Activated CD8-positive, alpha-beta memory T cell treated with anti-CD3 and anti-CD28 coated beads, Interleukin-2, amount 50 U/mL, for 1 hour (primary cell): ENCODE measurements around the gene F2R.

Source experiments
- DNase-seq: peaks from one replicate; pipeline ENCODE4 v3.0.0-alpha.2; 2020; ENCODE audit errors: extremely low read depth

The F2R gene

GRCh38 chr5:76690704-76691466, 25.0 kb upstream of the F2R start:
- DNase-seq = no peak

DNA sequence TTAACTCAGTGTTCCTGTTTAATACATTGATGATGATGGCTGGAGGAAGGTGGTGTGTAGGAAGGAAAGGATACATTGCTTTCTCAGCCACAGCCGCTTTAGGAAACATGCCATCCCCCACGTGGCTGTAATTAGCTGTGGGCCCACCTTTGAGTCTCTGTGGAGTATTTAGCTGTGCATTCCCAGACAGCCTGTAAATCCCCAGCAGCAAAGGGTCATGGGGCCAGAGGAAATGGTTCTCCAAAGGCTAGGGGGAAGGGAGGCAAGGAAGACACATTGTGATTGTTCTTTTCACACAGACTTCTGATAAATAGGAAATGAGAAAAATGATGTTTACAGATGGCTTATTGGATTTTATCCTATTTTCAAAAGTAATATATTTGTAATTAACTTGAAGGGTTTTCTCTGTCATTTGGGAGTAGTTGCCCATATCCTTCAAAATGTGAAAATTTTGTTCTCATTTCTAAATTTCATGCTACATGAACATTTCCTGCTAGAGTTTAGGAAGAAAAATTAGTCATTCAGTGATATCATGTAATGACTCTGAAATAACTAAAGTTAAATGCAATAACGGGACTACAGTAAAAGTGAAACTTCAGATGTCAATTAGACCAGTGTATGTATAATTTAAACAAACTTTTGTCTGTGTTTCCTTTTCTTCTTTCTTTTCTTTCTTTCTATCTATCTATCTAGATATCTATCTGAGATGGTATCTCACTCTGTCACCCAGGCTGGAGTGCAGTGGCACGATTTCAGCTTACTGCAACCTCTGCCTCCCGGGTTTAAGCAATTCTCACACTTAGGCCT, 24.3 kb upstream of the F2R start:
- no peak for DNase-seq

- DNase-seq = no peak
Observed at GRCh38 chr5:76692274-76692540, 23.7 kb upstream of the F2R start.

- DNase-seq = no peak
Observed at GRCh38 chr5:76692651-76693050, 23.3 kb upstream of the F2R start.

- no peak for DNase-seq
Observed at GRCh38 chr5:76693141-76693540, 22.8 kb upstream of the F2R start.

DNA sequence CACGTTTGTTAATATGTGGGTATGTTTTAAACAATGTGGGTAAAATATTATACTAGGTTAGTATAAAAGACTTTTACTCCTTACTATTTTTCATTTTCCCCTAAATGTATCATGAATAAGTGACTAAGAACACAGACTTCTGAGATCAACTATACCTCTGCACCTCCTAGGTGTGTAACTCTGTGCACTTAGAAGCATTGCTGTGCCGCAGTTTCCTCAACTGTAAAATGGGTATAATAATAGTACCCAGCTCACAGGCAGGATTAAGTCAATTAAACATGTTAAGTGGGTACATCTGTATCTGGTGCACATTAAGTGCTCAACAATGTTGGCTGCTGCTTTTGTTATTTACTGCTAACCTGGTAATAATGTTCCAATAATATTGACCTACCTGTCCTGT, 21.6 kb upstream of the F2R start:
- DNase-seq = no peak

DNA sequence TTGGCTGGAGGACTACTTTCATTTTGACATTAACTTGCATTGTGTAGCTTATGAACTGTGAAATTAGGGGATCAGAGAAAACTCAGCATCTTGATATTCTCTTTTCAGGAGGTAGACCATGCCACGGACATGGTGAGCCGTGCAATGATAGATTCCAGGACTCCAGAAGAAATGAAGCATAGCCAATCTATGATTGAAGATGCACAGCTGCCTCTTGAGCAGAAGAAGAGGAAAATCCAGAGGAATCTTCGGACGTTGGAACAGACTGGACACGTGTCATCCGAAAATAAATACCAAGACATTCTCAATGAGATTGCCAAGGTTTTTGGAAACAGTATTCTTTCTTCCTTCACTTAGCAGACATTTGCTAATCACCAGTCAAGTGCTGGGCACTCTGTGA, 20.6 kb upstream of the F2R start:
- DNase-seq = no peak

- DNase-seq = no peak
Observed at GRCh38 chr5:76696251-76696650, 19.7 kb upstream of the F2R start.

DNA sequence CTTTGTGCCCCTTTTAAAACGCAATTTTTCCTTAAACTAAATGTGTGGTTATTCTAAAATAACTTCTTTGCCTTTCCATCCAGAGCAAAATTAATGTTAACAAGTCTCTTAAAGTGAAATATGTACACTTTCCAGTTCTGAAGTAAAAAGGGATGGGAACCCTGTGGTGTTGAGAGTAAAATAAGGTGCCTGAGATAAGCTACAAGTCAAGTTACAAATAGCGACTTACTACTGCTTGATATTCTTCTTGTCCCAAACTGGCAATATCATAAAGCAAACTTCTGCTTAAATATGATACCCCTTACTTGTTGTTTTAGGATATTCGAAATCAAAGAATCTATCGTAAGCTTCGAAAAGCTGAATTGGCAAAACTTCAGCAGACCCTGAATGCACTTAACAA, 18.3 kb upstream of the F2R start:
- DNase-seq = no peak

DNA sequence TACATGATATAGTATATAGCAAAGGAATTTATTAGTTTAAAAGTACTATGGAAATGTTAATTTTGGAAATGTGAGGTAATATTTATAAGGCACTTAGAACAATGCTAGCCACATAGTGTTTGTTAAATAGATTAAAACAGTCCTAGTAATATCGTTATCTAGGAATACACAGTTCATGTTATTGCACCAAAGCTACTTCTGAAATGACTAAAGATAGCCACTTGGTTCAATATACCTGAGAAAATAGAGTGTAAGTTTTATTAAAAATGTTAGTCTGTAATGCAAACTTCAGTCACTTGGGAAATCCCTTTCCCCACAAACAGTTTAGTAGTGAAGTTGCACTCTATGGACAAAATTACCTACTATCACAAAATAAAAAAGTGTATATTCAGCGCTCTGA, 15.4 kb upstream of the F2R start:
- DNase-seq = no peak

GRCh38 chr5:76701298-76701697, 14.6 kb upstream of the F2R start:
- DNase-seq = no peak

- DNase-seq = no peak
Observed at GRCh38 chr5:76703707-76704106, 12.2 kb upstream of the F2R start.

- no peak for DNase-seq
Observed at GRCh38 chr5:76704131-76704663, 11.7 kb upstream of the F2R start.

GRCh38 chr5:76705574-76705973, 10.4 kb upstream of the F2R start:
- no peak for DNase-seq

GRCh38 chr5:76709762-76710161, 6.2 kb upstream of the F2R start:
- no peak for DNase-seq

GRCh38 chr5:76710991-76711390, 4.9 kb upstream of the F2R start:
- DNase-seq = no peak

DNA sequence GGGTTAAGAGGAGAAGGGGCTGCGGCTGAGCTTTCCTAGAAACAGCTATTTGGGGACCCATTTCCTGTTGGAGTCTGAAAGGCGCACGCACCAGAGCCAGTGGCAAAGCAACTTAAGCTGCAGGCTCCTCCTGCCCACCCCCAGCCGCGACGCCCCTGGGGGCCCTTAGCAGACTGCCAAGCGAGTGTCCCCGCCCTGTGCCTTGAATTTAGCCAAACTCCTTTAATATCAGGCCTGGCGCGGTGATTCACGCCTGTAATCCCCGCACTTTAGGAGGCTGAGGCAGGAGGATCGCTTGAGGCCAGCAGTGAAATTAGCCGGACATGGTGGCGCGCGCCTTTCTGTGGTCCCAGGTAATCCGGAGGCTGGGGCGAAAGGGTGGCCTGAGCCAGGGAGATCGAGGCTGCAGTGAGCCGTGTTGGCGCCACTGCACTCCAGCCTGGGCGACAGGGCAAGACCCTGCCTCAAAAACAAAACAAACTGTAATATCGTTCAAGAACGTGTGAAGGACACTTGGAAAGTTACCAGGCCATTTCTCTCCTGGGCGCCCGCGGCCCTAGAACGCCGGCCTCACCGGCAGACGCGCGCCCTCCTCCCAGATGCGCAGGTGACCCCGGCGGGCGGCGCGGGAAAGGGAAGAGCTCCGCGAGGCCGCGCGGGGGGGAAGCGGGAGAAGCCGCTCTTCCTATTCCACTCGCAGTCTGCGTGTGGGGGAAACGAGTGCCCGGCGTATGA, 1.0 kb upstream of the F2R start:
- no peak for DNase-seq

- DNase-seq = no peak
Observed at GRCh38 chr5:76715486-76715735, 515 bp upstream of the F2R start.

DNA sequence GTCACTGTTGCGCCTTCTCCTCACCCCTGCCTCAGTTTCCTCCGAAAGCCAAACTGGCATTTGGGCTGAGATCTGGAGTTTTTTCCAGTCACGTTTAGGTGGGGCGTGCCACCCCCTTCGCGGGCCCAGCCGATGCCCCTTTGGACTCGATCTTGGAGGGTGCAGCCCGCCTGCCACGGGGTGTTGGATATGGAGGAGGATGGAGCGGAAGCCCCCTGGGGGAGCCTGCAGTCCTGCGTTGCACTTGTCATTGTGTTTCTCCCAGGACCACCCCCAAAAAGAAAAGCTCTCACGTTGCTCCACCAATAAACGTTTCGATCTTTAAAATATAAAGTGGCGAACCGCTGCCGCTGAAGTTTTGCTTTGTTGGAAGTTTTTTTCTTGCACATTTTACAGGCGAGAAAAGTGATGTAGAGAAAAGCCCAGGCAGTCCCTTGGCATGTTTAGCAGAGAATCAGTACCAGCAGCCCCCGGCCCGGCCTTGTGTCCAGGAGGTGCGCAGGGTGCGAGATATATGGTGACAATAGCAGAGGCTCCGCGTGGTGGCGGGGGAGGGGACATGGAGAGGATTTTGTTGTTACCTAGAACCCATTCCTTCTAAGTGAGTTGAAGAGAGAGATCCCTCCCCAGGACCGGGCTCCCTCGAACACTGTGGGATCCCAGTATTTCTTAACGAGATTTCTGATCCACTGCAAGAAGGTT, 681 bp downstream of the F2R start:
- no peak for DNase-seq

- DNase-seq = no peak
Observed at GRCh38 chr5:76717222-76718083, 1.5 kb downstream of the F2R start.

- DNase-seq = no peak
Observed at GRCh38 chr5:76718381-76718832, 2.5 kb downstream of the F2R start.
